Head of caudate nucleus (tissue), 42 donors: ENCODE measurements around the gene AIMP1.
"Not testable (repeated sequence)": the region's sequence is repeated elsewhere in the genome, so short reads cannot be mapped to it uniquely, and the experiment has no call there.

Experiments used
- DNase-seq, 42 donors: peaks; one replicate each; pipeline versions ENCODE4 v3.0.0 to v3.0.0-alpha.2; 2020 to 2021; ENCODE audit warnings: mixed read lengths in 7 of 42
- intact Hi-C: fragments of 100-400 bp; cut with DNase I; formaldehyde crosslinking; loops from one replicate; pipeline ENCODE4 v1.15.0; 2022

Gene AIMP1

GRCh38 chr4:106305435-106306055 lies 10.8 kb upstream of the AIMP1 start:
- intact Hi-C loops: no loop called here

GRCh38 chr4:106306561-106306960 lies 9.8 kb upstream of the AIMP1 start:
- intact Hi-C loops: no loop called here
- DNase-seq: no peak

More at GRCh38 chr4:106305435-106306055, 10.8 kb upstream of the AIMP1 start:
- DNase-seq: no peak

DNA sequence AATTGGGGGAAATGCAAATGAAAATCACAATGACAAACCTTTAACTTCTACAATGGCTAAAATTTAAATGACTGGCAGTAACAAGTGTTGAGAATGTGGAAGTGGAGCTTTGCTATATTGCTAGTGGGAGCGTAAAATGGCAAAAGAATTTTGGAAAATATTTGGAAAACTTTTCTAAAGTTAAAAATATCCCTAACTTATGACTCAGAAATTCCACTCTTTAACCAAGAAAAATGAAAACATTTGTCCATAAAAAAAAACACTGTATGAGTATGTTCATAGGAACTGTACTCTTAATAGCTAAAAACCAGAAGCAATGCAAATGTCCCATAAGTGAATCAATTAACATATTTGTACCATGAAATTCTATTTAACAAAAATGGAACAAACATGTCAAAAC lies 4.0 kb upstream of the AIMP1 start:
- intact Hi-C loops: no loop called here
- no peak for DNase-seq

- intact Hi-C loops: no loop called here
- no peak for DNase-seq
These were observed 3.3 kb upstream of the AIMP1 start for GRCh38 chr4:106312997-106313522.

- intact Hi-C loops: no loop called here
- no peak for DNase-seq
These were observed 1.4 kb upstream of the AIMP1 start for GRCh38 chr4:106314960-106315359.

GRCh38 chr4:106315476-106315967 lies 828 bp upstream of the AIMP1 start:
- peak in 10 of 42 donors; percentile 4 to 65 (median 44) for DNase-seq
- intact Hi-C loops: no loop called here

- intact Hi-C loops: no loop called here
- peak in 2 of 42 donors; percentile 6 to 9 for DNase-seq
These were observed 541 bp downstream of the AIMP1 start for GRCh38 chr4:106316773-106317409.

GRCh38 chr4:106317815-106318214 lies 1.5 kb downstream of the AIMP1 start:
- intact Hi-C loops: no loop called here
- DNase-seq: no peak

GRCh38 chr4:106318511-106318910 lies 2.2 kb downstream of the AIMP1 start:
- no peak for DNase-seq
- intact Hi-C loops: no loop called here

DNA sequence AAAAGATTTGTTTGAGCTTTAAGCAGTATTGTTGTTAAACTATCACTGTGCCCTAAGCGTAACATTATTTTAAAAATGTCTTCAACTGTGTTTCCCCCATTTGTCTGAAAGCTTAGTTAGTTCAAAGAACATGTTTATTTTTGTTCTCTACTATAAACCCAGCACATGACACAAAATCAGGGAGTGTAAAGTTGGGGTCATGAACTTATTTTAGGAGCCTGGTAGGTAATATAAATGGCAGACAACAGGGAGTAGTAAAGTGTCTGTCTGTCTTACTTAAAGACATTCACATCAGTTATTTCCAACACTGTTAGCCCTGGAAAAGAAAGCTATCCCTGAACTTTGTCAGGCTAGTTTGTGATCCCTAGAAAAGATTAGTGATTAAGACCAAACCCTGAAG lies 3.9 kb downstream of the AIMP1 start:
- DNase-seq: no peak
- intact Hi-C loops: no loop called here

- DNase-seq, intact Hi-C loops: not testable (repeated sequence)
These were observed 4.8 kb downstream of the AIMP1 start for GRCh38 chr4:106321168-106321567.

DNA sequence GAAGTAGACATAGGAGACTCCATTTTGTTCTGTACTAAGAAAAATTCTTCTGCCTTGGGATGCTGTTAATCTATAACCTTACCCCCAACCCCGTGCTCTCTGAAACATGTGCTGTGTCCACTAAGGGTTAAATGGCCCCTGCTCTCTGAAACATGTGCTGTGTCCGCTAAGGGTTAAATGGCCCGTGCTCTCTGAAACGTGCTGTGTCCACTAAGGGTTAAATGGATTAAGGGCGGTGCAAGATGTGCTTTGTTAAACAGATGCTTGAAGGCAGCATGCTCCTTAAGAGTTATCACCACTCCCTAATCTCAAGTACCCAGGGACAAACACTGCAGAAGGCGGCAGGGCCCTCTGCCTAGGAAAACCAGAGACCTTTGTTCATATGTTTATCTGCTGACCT lies 5.5 kb downstream of the AIMP1 start:
- intact Hi-C loops, DNase-seq: not testable (repeated sequence)

DNA sequence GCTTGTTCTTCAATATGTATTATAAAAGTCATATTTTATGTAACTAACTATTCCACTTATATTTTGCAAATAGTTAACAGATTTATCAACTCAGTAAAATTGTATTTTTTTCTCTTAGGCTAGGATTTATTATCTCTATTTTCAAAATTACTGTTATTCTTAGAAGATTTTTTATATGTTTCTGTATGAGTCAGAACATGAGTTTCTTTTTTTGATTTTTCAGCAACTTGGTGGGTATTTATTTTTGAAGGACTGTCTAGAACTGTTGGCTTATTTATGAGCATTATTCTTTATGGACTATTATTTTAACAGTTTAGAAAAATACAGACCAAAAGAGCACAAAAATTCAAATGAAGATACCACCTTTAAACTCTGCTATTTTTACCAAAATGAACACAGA lies 6.8 kb downstream of the AIMP1 start:
- DNase-seq: no peak
- intact Hi-C loops: no loop called here

DNA sequence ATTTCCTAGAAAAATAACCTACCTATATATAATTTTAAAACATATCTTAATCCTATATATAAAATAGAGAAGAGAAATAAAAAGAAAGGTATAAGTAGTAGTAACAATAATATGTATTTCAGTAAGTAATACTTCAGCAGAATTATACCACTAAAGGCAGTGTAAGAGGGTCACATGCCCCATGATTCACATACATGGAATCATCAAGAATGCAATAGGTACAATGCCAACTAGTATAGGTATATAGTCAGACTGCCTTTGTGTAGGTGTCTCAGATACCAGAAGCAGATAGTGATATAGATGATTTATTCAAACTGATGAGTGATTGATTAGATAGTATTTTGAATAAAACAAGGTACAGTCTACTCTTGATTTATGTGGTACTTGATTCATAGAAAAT lies 9.4 kb downstream of the AIMP1 start:
- intact Hi-C loops: no loop called here
- no peak for DNase-seq

DNA sequence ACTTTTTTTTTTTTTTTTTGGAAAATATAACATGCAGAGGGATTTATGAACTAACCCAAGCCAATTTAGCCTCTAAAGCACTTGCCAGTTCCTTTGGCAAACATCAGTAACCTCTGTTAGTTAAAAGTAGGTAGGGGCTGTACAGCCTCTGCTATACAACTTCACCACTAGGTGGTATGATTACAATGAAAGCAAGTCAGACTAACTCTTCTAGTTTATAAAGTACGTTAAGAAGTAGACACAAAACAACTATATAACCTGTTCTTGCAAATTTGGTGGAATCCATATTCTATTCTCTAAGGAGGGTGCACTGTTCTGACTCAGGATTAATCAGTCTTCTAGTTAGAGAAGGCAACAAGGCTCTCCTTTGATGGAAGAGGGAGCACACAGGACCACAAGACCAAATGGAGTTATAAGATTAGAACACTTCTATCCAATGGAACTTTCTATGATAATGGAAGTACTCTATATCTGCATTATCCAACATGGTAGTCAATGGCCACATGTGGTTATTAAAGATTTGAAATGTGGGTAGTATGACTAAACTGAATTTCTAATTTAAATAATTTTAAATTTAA lies 12.8 kb downstream of the AIMP1 start:
- no peak for DNase-seq
- intact Hi-C loops: no loop called here

DNA sequence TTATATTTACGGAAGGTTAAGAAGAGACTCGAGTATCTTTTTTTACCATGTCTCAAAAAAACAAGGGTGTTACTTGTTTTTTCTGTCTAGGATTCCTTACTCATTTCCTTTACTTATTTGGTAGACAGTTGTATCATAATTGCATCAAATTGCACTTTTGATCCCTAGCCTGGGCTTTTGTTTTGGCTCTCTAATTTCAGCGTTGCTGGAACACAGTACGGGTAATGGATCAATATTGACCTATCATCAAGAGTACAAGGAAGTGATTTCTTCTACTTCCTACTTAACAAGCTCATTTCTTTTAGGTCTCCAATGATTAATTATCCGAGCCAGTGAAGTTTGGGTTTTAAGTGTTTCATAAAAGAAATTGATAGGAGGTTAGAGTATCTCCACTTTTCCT lies 16.8 kb downstream of the AIMP1 start:
- intact Hi-C loops: no loop called here
- DNase-seq: no peak

GRCh38 chr4:106334741-106335470 lies 18.6 kb downstream of the AIMP1 start:
- intact Hi-C loops: no loop called here
- no peak for DNase-seq

DNA sequence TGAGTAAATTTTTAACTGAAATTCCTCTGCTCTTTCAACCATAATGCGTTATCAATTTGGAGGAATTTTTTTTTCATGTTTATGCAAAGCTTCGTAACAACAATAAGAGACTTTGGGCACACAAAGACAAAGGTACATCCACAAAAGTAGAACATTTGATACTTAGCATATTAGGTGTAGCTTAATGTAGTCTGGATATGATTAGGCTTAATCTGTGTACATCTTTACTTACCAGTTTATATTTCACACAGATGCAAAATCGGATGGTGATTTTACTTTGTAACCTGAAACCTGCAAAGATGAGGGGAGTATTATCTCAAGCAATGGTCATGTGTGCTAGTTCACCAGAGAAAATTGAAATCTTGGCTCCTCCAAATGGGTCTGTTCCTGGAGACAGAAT lies 20.3 kb downstream of the AIMP1 start:
- intact Hi-C loops: no loop called here

DNA sequence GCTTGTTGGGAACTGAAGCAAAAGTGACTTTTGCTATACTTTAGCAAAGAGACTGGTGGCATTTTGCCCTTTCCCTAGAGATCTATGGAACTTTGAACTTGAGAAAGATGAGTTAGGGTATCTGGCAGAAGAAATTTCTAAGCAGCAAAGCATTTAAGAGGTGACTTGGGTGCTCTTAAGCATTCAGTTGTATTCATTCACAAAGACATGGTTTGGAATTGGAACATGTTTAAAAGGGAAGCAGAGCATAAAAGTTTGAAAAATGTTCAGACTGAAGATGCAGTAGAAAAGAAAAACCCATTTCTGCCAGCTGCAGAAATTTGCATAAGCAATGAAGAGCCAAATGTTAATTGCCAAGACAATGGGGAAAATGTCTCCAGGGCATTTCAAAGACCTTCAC lies 21.6 kb downstream of the AIMP1 start:
- intact Hi-C loops: no loop called here
- DNase-seq: no peak

More for the DNA sequence above, 20.3 kb downstream of the AIMP1 start:
- DNase-seq: no peak

DNA sequence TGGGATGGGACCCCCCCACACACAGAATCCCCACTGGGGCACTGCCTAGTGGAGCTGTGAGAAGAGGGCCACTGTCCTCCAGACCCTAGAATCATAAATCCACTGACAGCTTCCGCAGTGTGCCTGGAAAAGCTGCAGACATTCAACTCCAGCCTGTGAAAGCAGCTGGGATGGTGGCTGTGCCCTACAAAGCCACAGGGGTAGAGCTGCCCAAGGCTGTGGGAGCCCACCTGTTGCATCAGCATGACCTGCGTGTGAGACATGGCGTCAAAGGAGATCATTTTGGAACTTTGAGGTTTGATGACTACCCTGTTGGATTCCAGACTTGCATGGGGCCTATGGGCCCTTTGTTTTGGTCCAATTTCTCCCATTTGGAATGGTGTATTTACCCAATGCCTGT lies 22.3 kb downstream of the AIMP1 start:
- intact Hi-C loops: no loop called here
- no peak for DNase-seq
